Kidney (tissue), 14 donors: ENCODE measurements around the gene USH2A. TPM values are rescaled to one million over a fixed set of nuclear protein-coding genes. Genes with fewer than 3 reads are reported as not detected.

Experiments used
- DNase-seq, 5 donors: peaks; one replicate each; pipeline ENCODE4 v3.0.0-alpha.2; 2013 to 2020
- FAIRE-seq: peaks from 2 replicates; lab custom pipeline; 2012; peaks lifted over from hg19 to GRCh38; lab: Jason Lieb, UNC
- H3K27ac ChIP-seq, 2 donors: one replicate each; pipeline ENCODE4 v1.7.0; 2013; ENCODE audit warnings: low read depth in 2 of 2, low read length in 2 of 2, inconsistent platforms in 1 of 2
- H3K27me3 ChIP-seq: one replicate; pipeline ENCODE4 v1.7.1; 2013; ENCODE audit warnings: low read length, inconsistent platforms; ENCODE audit not compliant: control insufficient read depth, insufficient read depth
- H3K36me3 ChIP-seq, 3 donors: one replicate each; pipeline versions ENCODE4 v1.7.0 to v1.7.1; 2013; ENCODE audit warnings: low read length in 3 of 3, control low read depth in 1 of 3, inconsistent platforms in 1 of 3; ENCODE audit not compliant: insufficient read depth in 3 of 3, control insufficient read depth in 2 of 3
- H3K4me1 ChIP-seq, 3 donors: one replicate each; pipeline versions ENCODE4 v1.7.0 to v1.7.1; 2013; ENCODE audit warnings: low read length in 3 of 3, inconsistent platforms in 1 of 3, low read depth in 1 of 3; ENCODE audit not compliant: control insufficient read depth in 2 of 3, insufficient read depth in 2 of 3
- H3K4me3 ChIP-seq, 3 donors: one replicate each; pipeline versions ENCODE4 v1.7.0 to v1.8.1; 2013; ENCODE audit warnings: low read length in 3 of 3, control low read depth in 1 of 3, inconsistent platforms in 1 of 3
- H3K9ac ChIP-seq, 3 donors: one replicate each; pipeline versions ENCODE4 v1.7.0 to v1.7.1; 2013; ENCODE audit warnings: low read length in 3 of 3, control low read depth in 1 of 3, inconsistent platforms in 1 of 3
- H3K9me3 ChIP-seq, 3 donors: one replicate each; pipeline versions ENCODE4 v1.7.0 to v1.7.1; 2013; ENCODE audit warnings: low read length in 3 of 3, control low read depth in 1 of 3, inconsistent platforms in 1 of 3; ENCODE audit not compliant: control insufficient read depth in 2 of 3, insufficient read depth in 1 of 3
- intact Hi-C: fragments of 100-400 bp; cut with DNase I; formaldehyde crosslinking; loops from one replicate; pipeline ENCODE4 v1.11.1; 2022
- polyA plus RNA-seq: library from polyadenylated mRNA; stranded (reverse); fragments of 350-450 nt; fragmentation: Illumina TruSeq; extraction: RNeasy Lipid Tissue Mini Kit (QIAGEN cat#74804); gene quantifications from one replicate; pipeline ENCODE4 v1.2.3, GENCODE V29; 2014; ENCODE audit warnings: low read depth, low replicate concordance; ENCODE audit not compliant: insufficient read depth
- total RNA-seq: library from RNA; stranded (reverse); fragmentation: NEBNext Ultra II Directional; extraction: Animal tissue kit (Norgen Biotek cat#: 25700); gene quantifications from one replicate; pipeline ENCODE4 v1.2.1, GENCODE V29; 2021
- TF ChIP-seq, protein P1 (sequence below): IDR thresholded peaks from 3 replicates; pipeline ENCODE4 v1.5.1; 2012; ENCODE audit warnings: mild to moderate bottlenecking, moderate library complexity, borderline replicate concordance; ENCODE audit not compliant: insufficient read depth; ENCODE audit errors: extremely low read depth
- donor health status: control.
- donor health status: control.
- donor health status: control.
- donor health status: control.
- donor health status: control.
- donor health status: DM: yes; HTN: yes; CAD: no.
- donor health status: Normal renal cell carcinoma (clear cell type).

USH2A gene
- total and polyA plus RNA-seq, 2 donors from 2014 or later: 0.06 TPM; not detected in 1

DNA sequence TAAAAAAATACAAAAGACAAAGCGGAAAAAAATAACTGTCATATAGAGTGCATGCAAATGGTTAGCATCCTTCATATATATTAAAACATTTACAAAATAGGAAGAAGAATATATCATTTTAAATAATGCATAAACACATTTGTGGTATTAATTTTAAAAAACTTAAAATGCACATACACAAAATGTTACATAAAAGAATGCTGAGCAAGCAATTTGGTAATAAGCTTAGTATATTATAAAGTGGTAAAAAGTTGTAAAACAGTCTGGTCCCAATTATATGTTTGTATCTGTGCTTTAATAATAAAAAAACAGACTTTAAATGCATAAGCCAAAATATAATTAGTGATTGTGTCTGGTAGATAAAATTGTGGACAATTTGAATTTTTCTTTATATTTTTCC is 394.6 kb downstream of the USH2A start:
- Histone ChIP-seq H3K9me3 (no peaks in the 10 kb centered on the region), H3K9ac (no peak overlapping the region), H3K4me1 (no peaks in the 10 kb centered on the region), H3K36me3 (no peaks in the 10 kb centered on the region), H3K27me3 (no peaks in the 10 kb centered on the region), H3K27ac (no peak overlapping the region), H3K4me3 (no peak overlapping the region)
- no peak for FAIRE-seq
- intact Hi-C loops: no loop called here
- TF ChIP-seq, protein P1, sequence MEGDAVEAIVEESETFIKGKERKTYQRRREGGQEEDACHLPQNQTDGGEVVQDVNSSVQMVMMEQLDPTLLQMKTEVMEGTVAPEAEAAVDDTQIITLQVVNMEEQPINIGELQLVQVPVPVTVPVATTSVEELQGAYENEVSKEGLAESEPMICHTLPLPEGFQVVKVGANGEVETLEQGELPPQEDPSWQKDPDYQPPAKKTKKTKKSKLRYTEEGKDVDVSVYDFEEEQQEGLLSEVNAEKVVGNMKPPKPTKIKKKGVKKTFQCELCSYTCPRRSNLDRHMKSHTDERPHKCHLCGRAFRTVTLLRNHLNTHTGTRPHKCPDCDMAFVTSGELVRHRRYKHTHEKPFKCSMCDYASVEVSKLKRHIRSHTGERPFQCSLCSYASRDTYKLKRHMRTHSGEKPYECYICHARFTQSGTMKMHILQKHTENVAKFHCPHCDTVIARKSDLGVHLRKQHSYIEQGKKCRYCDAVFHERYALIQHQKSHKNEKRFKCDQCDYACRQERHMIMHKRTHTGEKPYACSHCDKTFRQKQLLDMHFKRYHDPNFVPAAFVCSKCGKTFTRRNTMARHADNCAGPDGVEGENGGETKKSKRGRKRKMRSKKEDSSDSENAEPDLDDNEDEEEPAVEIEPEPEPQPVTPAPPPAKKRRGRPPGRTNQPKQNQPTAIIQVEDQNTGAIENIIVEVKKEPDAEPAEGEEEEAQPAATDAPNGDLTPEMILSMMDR: no peak
- DNase-seq: no peak

DNA sequence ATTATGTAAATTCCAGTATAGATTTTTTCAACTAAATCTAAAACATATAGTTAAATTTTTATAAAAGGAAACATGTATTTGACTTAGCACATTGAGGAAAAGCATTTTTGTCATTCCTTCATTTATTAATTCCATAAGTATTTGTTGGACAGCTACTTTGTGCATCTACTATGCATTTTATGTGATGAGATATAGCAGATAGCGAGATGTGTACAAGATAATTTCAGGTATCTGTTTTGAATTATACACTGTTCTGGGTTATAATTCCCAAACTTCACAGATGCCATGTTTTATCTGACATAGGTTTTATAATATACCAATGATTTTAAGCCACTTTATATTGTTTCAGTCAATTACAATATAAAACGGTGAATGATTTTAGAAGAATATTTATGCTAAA is 398.7 kb downstream of the USH2A start:
- TF ChIP-seq, protein P1: no peak
- Histone ChIP-seq H3K9ac (no peak overlapping the region), H3K27ac (no peak overlapping the region), H3K9me3 (no peaks in the 10 kb centered on the region), H3K4me3 (no peak overlapping the region), H3K36me3 (no peaks in the 10 kb centered on the region), H3K4me1 (no peaks in the 10 kb centered on the region), H3K27me3 (no peaks in the 10 kb centered on the region)
- intact Hi-C loops: no loop called here
- DNase-seq (no peak), FAIRE-seq (no peak)

DNA sequence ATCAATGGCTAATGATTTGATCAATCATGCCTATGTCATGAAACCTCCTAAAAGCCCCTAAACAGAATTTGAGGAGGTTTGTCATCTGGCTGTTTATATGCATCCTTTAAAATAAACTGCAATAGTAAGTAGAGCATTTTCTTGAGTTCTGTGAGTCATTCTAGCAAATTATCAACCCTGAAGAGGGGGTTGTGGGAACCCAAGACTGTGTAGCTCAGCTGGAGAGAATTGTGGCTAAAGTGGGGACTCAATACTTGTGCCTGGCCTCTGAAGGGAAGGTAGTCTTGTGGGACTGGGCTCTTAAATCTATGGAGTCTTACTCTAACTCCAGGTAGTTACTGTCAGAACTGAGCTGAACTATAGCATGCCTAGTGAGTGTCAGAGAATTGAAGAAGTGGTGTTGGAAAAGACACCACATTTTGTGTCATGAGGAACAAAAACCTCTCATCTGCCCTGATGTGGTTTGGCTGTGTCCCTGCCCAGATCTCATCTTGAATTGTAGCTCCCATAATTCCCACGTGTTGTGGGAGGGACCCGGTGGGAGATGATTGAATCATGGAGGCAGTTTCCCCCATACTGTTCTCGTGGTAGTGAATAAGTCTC is 402.4 kb downstream of the USH2A start:
- Histone ChIP-seq H3K4me3 (no peak overlapping the region), H3K27me3 (no peaks in the 10 kb centered on the region), H3K27ac (no peak overlapping the region), H3K36me3 (no peaks in the 10 kb centered on the region), H3K9ac (no peak overlapping the region), H3K9me3 (no peaks in the 10 kb centered on the region), H3K4me1 (no peaks in the 10 kb centered on the region)
- intact Hi-C loops: no loop called here
- no peak for DNase-seq
- TF ChIP-seq, protein P1: no peak
- no peak for FAIRE-seq

DNA sequence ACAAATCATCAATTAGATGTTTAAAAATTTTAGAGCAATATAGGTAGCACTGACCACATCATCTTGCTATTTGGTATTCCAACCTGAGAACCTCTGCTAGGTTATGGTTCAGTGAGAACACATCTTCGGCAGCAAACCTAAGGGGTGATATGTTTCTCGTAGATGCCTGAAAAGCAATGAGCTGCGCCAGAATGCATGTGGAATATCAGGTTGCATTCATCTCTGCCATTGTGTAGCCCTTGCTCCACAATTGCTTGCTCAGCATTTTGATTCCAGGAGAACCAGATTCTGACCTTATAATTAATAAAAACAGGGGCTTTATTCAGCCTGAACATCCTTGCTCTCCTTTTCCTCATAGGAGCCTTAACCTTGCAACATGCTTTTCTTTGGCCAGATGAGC is 408.1 kb downstream of the USH2A start:
- no peak overlapping the region for H3K9ac ChIP-seq
- TF ChIP-seq, protein P1: no peak
- no peaks in the 10 kb centered on the region for H3K9me3 ChIP-seq
- H3K4me1 ChIP-seq: no peaks in the 10 kb centered on the region
- no peaks in the 10 kb centered on the region for H3K36me3 ChIP-seq
- H3K27ac ChIP-seq: no peak overlapping the region
- DNase-seq (peak in 3 of 5 donors; percentile 51 to 61 (median 55)), FAIRE-seq (no peak)
- intact Hi-C loops: no loop called here
- H3K4me3 ChIP-seq: no peak overlapping the region
- H3K27me3 ChIP-seq: no peaks in the 10 kb centered on the region
